ENCODE data around the gene PIGP. TPM values are rescaled to one million over a fixed set of nuclear protein-coding genes. Genes with fewer than 3 reads are reported as not detected.
A peak's percentile ranks its signal among the peaks of the same experiment; 100 is the strongest.

The PIGP gene
- polyA plus RNA-seq, 3 donors: 8.8 to 17.6 (median 10.6) TPM

- Histone ChIP-seq H3K27ac (ENCODE audit: low read depth in 1 of 2, low read length in 2 of 2) (no peak overlapping the region), H4K20me1 (ENCODE audit: insufficient read depth, low read length) (no peaks in the 10 kb centered on the region), H3K4me1 (ENCODE audit: control insufficient read depth in 1 of 2, insufficient read depth in 2 of 2, low read length in 2 of 2) (peaks cover 0 to 6% of the 10 kb centered on the region in 2 donors), H3K4me2 (replicated peaks; ENCODE audit: extremely low read depth, low read length, poor library complexity, severe bottlenecking) (no peak overlapping the region), H3K9me3 (replicated peaks in 1 of 2; ENCODE audit: control insufficient read depth in 1 of 2, insufficient read depth in 1 of 2, low read length in 2 of 2) (no peaks in the 10 kb centered on the region), H3K79me2 (ENCODE audit: insufficient read depth, low read length) (no peaks in the 10 kb centered on the region), H2AFZ (ENCODE audit: insufficient read depth, low read depth, low read length, poor library complexity, severe bottlenecking) (no peak overlapping the region), H3K9ac (ENCODE audit: insufficient read depth, low read length, poor library complexity, severe bottlenecking) (no peak overlapping the region), H3K27me3 (ENCODE audit: control insufficient read depth in 2 of 2, insufficient read depth in 2 of 2, low read length in 2 of 2) (no peaks in the 10 kb centered on the region), H3K4me3 (replicated peaks in 1 of 3; ENCODE audit: low read depth in 2 of 3, low read length in 3 of 3) (no peak overlapping the region), H3K36me3 (replicated peaks in 1 of 2; ENCODE audit: control insufficient read depth in 1 of 2, insufficient read depth in 2 of 2, low read length in 2 of 2) (no peaks in the 10 kb centered on the region)
- 86% methylated on average over 1 of the region's 4 CpGs for WGBS (ENCODE audit: insufficient coverage)
- H3K9me3 Mint-ChIP-seq: no peaks in the 10 kb centered on the region
- no peaks in the 10 kb centered on the region for H3K36me3 Mint-ChIP-seq
- TF ChIP-seq CTCF (IDR thresholded peaks at IDR 0.05): no peak
- peaks cover 0 to 5% (median 4%) of the 10 kb centered on the region in 3 donors for H3K27me3 Mint-ChIP-seq (ENCODE audit: low read depth in 3 of 3)
- H3K27ac Mint-ChIP-seq: no peak overlapping the region
- no peak for DNase-seq
- H3K4me1 Mint-ChIP-seq: peaks cover 10% of the 10 kb centered on the region
- no peak overlapping the region for H3K4me3 Mint-ChIP-seq
- intact Hi-C loops (cut with micrococcal nuclease): no loop called here
Observed at GRCh38 chr21:37047079-37047478, 25.8 kb downstream of the PIGP start.

- Mint-ChIP-seq H3K4me1 (peaks cover 10% of the 10 kb centered on the region), H3K4me3 (no peak overlapping the region), H3K27me3 (ENCODE audit: low read depth in 3 of 3) (peaks cover 0 to 5% (median 4%) of the 10 kb centered on the region in 3 donors), H3K9me3 (no peaks in the 10 kb centered on the region), H3K27ac (no peak overlapping the region), H3K36me3 (no peaks in the 10 kb centered on the region)
- no peaks in the 10 kb centered on the region for H3K9me3 ChIP-seq (replicated peaks in 1 of 2; ENCODE audit: control insufficient read depth in 1 of 2, insufficient read depth in 1 of 2, low read length in 2 of 2)
- H3K4me2 ChIP-seq (replicated peaks; ENCODE audit: extremely low read depth, low read length, poor library complexity, severe bottlenecking): no peak overlapping the region
- WGBS (ENCODE audit: insufficient coverage): 72% methylated on average over 4 of the region's 6 CpGs
- no peak overlapping the region for H2AFZ ChIP-seq (ENCODE audit: insufficient read depth, low read depth, low read length, poor library complexity, severe bottlenecking)
- H3K27ac ChIP-seq (ENCODE audit: low read depth in 1 of 2, low read length in 2 of 2): no peak overlapping the region
- H3K79me2 ChIP-seq (ENCODE audit: insufficient read depth, low read length): no peaks in the 10 kb centered on the region
- no peaks in the 10 kb centered on the region for H3K36me3 ChIP-seq (replicated peaks in 1 of 2; ENCODE audit: control insufficient read depth in 1 of 2, insufficient read depth in 2 of 2, low read length in 2 of 2)
- DNase-seq: no peak
- H3K27me3 ChIP-seq (ENCODE audit: control insufficient read depth in 2 of 2, insufficient read depth in 2 of 2, low read length in 2 of 2): no peaks in the 10 kb centered on the region
- H3K9ac ChIP-seq (ENCODE audit: insufficient read depth, low read length, poor library complexity, severe bottlenecking): peak overlapping the region; percentile 21
- H4K20me1 ChIP-seq (ENCODE audit: insufficient read depth, low read length): no peaks in the 10 kb centered on the region
- no peak overlapping the region for H3K4me3 ChIP-seq (replicated peaks in 1 of 3; ENCODE audit: low read depth in 2 of 3, low read length in 3 of 3)
- TF ChIP-seq CTCF (IDR thresholded peaks at IDR 0.05): no peak
- intact Hi-C loops (cut with micrococcal nuclease): no loop called here
- peaks cover 0 to 6% of the 10 kb centered on the region in 2 donors for H3K4me1 ChIP-seq (ENCODE audit: control insufficient read depth in 1 of 2, insufficient read depth in 2 of 2, low read length in 2 of 2)
Observed at GRCh38 chr21:37045556-37045955, 27.3 kb downstream of the PIGP start.
